GM18868 (cell line): Measurements from ENCODE around the gene SLC4A2.

Source experiments
- ATAC-seq: cut with Tn5 transposase; IDR thresholded peaks from one replicate; pipeline ENCODE4 v1.9.1; 2021; ENCODE audit warnings: mild to moderate bottlenecking, moderate library complexity; ENCODE audit not compliant: unreplicated experiment

SLC4A2 gene

GRCh38 chr7:151124481-151124880 is 65.1 kb downstream of the SLC4A2 start:
- no peak for ATAC-seq

- no peak for ATAC-seq
Observed at GRCh38 chr7:151124899-151125399, 65.6 kb downstream of the SLC4A2 start.

DNA sequence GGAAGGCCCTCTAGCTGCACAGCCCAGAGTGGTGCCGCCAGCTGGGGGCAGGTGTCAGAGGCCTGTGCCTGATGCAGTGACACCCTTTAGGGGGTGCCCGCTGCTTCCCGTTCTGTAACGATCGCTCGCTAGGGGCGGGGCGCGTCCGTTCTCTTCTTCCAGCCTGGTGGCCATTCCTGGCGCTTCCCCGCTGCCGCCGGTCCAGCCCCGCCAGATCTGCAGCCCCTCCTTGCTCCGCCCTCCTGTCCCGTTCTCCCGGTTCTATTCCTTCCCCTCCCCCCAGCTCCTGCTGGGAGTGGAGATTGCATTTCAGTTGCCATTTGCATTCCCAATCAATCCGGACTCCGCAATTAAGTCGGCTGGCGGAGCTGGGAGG is 66.1 kb downstream of the SLC4A2 start:
- no peak for ATAC-seq

- ATAC-seq: no peak
Observed at GRCh38 chr7:151125846-151126481, 66.6 kb downstream of the SLC4A2 start.
